Spleen (tissue), 7 donors: ENCODE measurements around the gene C1orf159.

Experiments used
- POLR2AphosphoS5 ChIP-seq, 3 donors: sonication (generic); formaldehyde crosslinking; IDR thresholded peaks; one replicate each; pipeline ENCODE4 v1.5.1; 2017; ENCODE audit warnings: antibody characterized with exemption in 3 of 3
- TF ChIP-seq, protein P1 (sequence below), 11 experiments: fragments of 200-600 bp in 7 of 11; fragments of 450-650 bp in 4 of 11; sonication (generic) in 4 of 11; IDR thresholded peaks in 8 of 11; conservative IDR thresholded peaks in 3 of 11; 1 replicate in 7 of 11; 2 replicates in 4 of 11; pipeline versions ENCODE4 v1.4.0 to v1.8.0; 2016 to 2021; ENCODE audit warnings: antibody characterized with exemption in 11 of 11, inconsistent platforms in 4 of 11, mild to moderate bottlenecking in 1 of 11
- donor health status: DM: no; HTN: no; CAD: no; lungs with moderate emphysema.
- donor health status: DM: no; HTN: no; CAD: no.
- donor health status: DM: no; HTN: no; CAD: no.

DNA sequence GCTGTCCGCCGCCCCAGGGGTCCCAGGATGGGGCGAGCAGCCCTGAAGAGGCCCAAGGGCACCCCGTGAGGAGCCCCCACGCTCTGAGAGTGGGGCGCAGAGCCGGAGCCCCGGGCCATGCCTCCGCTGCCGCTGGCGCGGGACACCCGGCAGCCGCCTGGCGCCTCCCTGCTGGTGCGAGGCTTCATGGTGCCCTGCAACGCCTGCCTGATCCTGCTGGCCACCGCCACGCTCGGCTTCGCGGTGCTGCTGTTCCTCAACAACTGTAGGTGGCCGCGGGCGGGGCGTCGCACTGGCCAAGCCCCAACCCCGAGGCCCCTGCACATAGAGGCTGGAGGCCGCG is 81.5 kb downstream of the C1orf159 start:
- TF ChIP-seq, protein P1, sequence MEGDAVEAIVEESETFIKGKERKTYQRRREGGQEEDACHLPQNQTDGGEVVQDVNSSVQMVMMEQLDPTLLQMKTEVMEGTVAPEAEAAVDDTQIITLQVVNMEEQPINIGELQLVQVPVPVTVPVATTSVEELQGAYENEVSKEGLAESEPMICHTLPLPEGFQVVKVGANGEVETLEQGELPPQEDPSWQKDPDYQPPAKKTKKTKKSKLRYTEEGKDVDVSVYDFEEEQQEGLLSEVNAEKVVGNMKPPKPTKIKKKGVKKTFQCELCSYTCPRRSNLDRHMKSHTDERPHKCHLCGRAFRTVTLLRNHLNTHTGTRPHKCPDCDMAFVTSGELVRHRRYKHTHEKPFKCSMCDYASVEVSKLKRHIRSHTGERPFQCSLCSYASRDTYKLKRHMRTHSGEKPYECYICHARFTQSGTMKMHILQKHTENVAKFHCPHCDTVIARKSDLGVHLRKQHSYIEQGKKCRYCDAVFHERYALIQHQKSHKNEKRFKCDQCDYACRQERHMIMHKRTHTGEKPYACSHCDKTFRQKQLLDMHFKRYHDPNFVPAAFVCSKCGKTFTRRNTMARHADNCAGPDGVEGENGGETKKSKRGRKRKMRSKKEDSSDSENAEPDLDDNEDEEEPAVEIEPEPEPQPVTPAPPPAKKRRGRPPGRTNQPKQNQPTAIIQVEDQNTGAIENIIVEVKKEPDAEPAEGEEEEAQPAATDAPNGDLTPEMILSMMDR (IDR thresholded peaks at IDR 0.05 in 8 of 11, conservative IDR thresholded peaks at IDR 0.05 in 3 of 11): no peak
- TF ChIP-seq POLR2AphosphoS5 (IDR thresholded peaks at IDR 0.05): no peak
